HEK293 (cell line): Measurements from ENCODE around the gene LRRC2.

Source experiments
- CTCF ChIA-PET: fragments of 350-600 bp; formaldehyde crosslinking; extraction: SDS; loops from one replicate; lab custom pipeline; 2021; ENCODE audit warnings: antibody characterized with exemption; lab: Yijun Ruan, JAX
- POLR2A ChIA-PET: fragments of 300-600 bp; formaldehyde crosslinking; extraction: SDS; loops from one replicate; lab custom pipeline; 2020; ENCODE audit warnings: antibody characterized with exemption, inconsistent platforms; lab: Yijun Ruan, JAX
- H3K27ac ChIP-seq: fragments of 200-500 bp; sonication (Bioruptor generic); 2 replicates; pipeline ENCODE4 v1.5.1; 2014; ENCODE audit warnings: low read depth, low read length, control low read depth, inconsistent platforms; ENCODE audit errors: extremely low read depth
- H3K36me3 ChIP-seq, 2 experiments: fragments of 200-500 bp in 1 of 2; sonication (Bioruptor generic) in 1 of 2; 1 replicate in 1 of 2; 2 replicates in 1 of 2; pipeline ENCODE4 v1.5.1; 2014 to 2017; ENCODE audit warnings: inconsistent platforms in 2 of 2, low read length in 2 of 2; ENCODE audit not compliant: control insufficient read depth in 2 of 2, insufficient read depth in 1 of 2
- H3K4me1 ChIP-seq: fragments of 200-500 bp; sonication (Bioruptor generic); 2 replicates; pipeline ENCODE4 v1.5.1; 2014; ENCODE audit warnings: mild to moderate bottlenecking, low read length, inconsistent platforms; ENCODE audit not compliant: control insufficient read depth, insufficient read depth
- H3K4me3 ChIP-seq: 2 replicates; pipeline ENCODE4 v1.5.1; 2011; ENCODE audit warnings: low read depth, mild to moderate bottlenecking, control low read depth, low read length, moderate library complexity
- H3K9me3 ChIP-seq: fragments of 200-500 bp; sonication (Bioruptor generic); 2 replicates; pipeline ENCODE4 v1.5.1; 2014; ENCODE audit warnings: low read depth, low read length, inconsistent platforms; ENCODE audit not compliant: control insufficient read depth, insufficient read depth
- BCL11A ChIP-seq: fragments of 450-650 bp; formaldehyde crosslinking; IDR thresholded peaks from 2 replicates; pipeline ENCODE4 v1.5.1; 2016; ENCODE audit warnings: low read depth, missing biosample characterization, missing genetic modification characterization
- EGR2 ChIP-seq: fragments of 450-650 bp; formaldehyde crosslinking; IDR thresholded peaks from 2 replicates; pipeline ENCODE4 v1.5.1; 2016; ENCODE audit warnings: low read depth, missing biosample characterization, missing genetic modification characterization
- GFI1B ChIP-seq: fragments of 450-650 bp; formaldehyde crosslinking; IDR thresholded peaks from 2 replicates; pipeline ENCODE4 v1.5.1; 2016; ENCODE audit warnings: missing biosample characterization, missing genetic modification characterization
- HIC1 ChIP-seq: fragments of 450-650 bp; formaldehyde crosslinking; IDR thresholded peaks from 2 replicates; pipeline ENCODE4 v1.5.1; 2016; ENCODE audit warnings: missing biosample characterization, missing genetic modification characterization
- KLF17 ChIP-seq: fragments of 450-650 bp; formaldehyde crosslinking; IDR thresholded peaks from 2 replicates; pipeline ENCODE4 v1.5.1; 2016; ENCODE audit warnings: missing biosample characterization, missing genetic modification characterization
- KLF8 ChIP-seq: fragments of 450-650 bp; formaldehyde crosslinking; IDR thresholded peaks from 2 replicates; pipeline ENCODE4 v1.5.1; 2016; ENCODE audit warnings: missing biosample characterization, missing genetic modification characterization
- MYNN ChIP-seq: fragments of 450-650 bp; formaldehyde crosslinking; IDR thresholded peaks from 2 replicates; pipeline ENCODE4 v1.5.1; 2016; ENCODE audit warnings: missing biosample characterization, missing genetic modification characterization, borderline replicate concordance
- REST ChIP-seq: fragments of 450-650 bp; formaldehyde crosslinking; IDR thresholded peaks from 2 replicates; pipeline ENCODE4 v1.5.1; 2016; ENCODE audit warnings: missing biosample characterization, missing genetic modification characterization
- ZBTB17 ChIP-seq: fragments of 450-650 bp; formaldehyde crosslinking; IDR thresholded peaks from 2 replicates; pipeline ENCODE4 v1.5.1; 2016; ENCODE audit warnings: missing biosample characterization, missing genetic modification characterization
- ZBTB49 ChIP-seq: fragments of 450-650 bp; formaldehyde crosslinking; IDR thresholded peaks from 2 replicates; pipeline ENCODE4 v1.5.1; 2016; ENCODE audit warnings: missing biosample characterization, missing genetic modification characterization, low read depth
- ZFP3 ChIP-seq: fragments of 450-650 bp; formaldehyde crosslinking; IDR thresholded peaks from 2 replicates; pipeline ENCODE4 v1.5.1; 2016; ENCODE audit warnings: low read depth, missing biosample characterization, missing genetic modification characterization
- ZNF18 ChIP-seq: fragments of 450-650 bp; formaldehyde crosslinking; IDR thresholded peaks from 2 replicates; pipeline ENCODE4 v1.5.1; 2016; ENCODE audit warnings: missing biosample characterization, missing genetic modification characterization
- ZNF24 ChIP-seq: fragments of 450-650 bp; formaldehyde crosslinking; IDR thresholded peaks from 2 replicates; pipeline ENCODE4 v1.5.1; 2016; ENCODE audit warnings: missing biosample characterization, missing genetic modification characterization
- ZNF423 ChIP-seq: fragments of 450-650 bp; formaldehyde crosslinking; IDR thresholded peaks from 2 replicates; pipeline ENCODE4 v1.5.1; 2016; ENCODE audit warnings: missing biosample characterization, missing genetic modification characterization
- ZNF426 ChIP-seq: fragments of 450-650 bp; formaldehyde crosslinking; IDR thresholded peaks from 2 replicates; pipeline ENCODE4 v1.5.1; 2017; ENCODE audit warnings: missing biosample characterization, missing genetic modification characterization, mild to moderate bottlenecking, inconsistent platforms, moderate library complexity
- ZNF501 ChIP-seq: fragments of 450-650 bp; formaldehyde crosslinking; IDR thresholded peaks from 2 replicates; pipeline ENCODE4 v1.5.1; 2016; ENCODE audit warnings: missing biosample characterization, missing genetic modification characterization
- ZNF544 ChIP-seq: fragments of 450-650 bp; formaldehyde crosslinking; IDR thresholded peaks from 2 replicates; pipeline ENCODE4 v1.5.0; 2017; ENCODE audit warnings: missing biosample characterization, missing genetic modification characterization
- ZNF555 ChIP-seq: fragments of 450-650 bp; formaldehyde crosslinking; conservative IDR thresholded peaks from 2 replicates; pipeline ENCODE4 v1.5.1; 2017; ENCODE audit warnings: missing biosample characterization, mild to moderate bottlenecking, missing genetic modification characterization, inconsistent platforms
- ZNF558 ChIP-seq: fragments of 450-650 bp; formaldehyde crosslinking; IDR thresholded peaks from 2 replicates; pipeline ENCODE4 v1.5.1; 2016; ENCODE audit warnings: missing biosample characterization, missing genetic modification characterization
- ZNF561 ChIP-seq: fragments of 450-650 bp; IDR thresholded peaks from 2 replicates; pipeline ENCODE4 v1.5.1; 2018; ENCODE audit warnings: missing biosample characterization, missing genetic modification characterization, borderline replicate concordance
- ZNF658 ChIP-seq: fragments of 450-650 bp; formaldehyde crosslinking; IDR thresholded peaks from 2 replicates; pipeline ENCODE4; 2016; ENCODE audit warnings: missing biosample characterization, missing genetic modification characterization
- ZNF664 ChIP-seq: fragments of 450-650 bp; formaldehyde crosslinking; IDR thresholded peaks from 2 replicates; pipeline ENCODE4 v1.5.1; 2016; ENCODE audit warnings: missing biosample characterization, missing genetic modification characterization

Gene LRRC2

GRCh38 chr3:46612324-46612723 lies 46.2 kb upstream of the LRRC2 start, which contains the start of gene FAM240A:
FAM240A (plus strand) TSS chr3:46612525; CDS start chr3:46612684, 159 bp downstream.
- H3K4me3 ChIP-seq: no peak within 1 kb of the TSS
- no peaks in the 10 kb centered on the region for H3K36me3 ChIP-seq
- POLR2A ChIA-PET: no interaction called here
- no peaks in the 10 kb centered on the region for H3K9me3 ChIP-seq
- H3K27ac ChIP-seq: no peak within 1 kb of the TSS
- TF ChIP-seq GFI1B (tag by site-specific recombination): no peak
- no peak for TF ChIP-seq ZNF18 (tag by site-specific recombination)
- TF ChIP-seq MYNN (tag by site-specific recombination): no peak
- TF ChIP-seq ZNF501 (tag by site-specific recombination): no peak
- TF ChIP-seq KLF17 (tag by site-specific recombination): no peak
- no peak for TF ChIP-seq ZNF426 (tag by site-specific recombination)
- TF ChIP-seq ZNF558 (tag by site-specific recombination): no peak
- no peak for TF ChIP-seq REST (tag by site-specific recombination)
- TF ChIP-seq ZFP3 (tag by site-specific recombination): no peak
- no peak for TF ChIP-seq ZNF658 (tag by site-specific recombination)
- TF ChIP-seq ZNF561 (tag by site-specific recombination): no peak
- TF ChIP-seq ZNF24 (tag by site-specific recombination): no peak
- TF ChIP-seq, all 188 proteins: peak for 0
- H3K4me1 ChIP-seq: no peaks in the 10 kb centered on the region
- CTCF ChIA-PET: no interaction called here

- Histone ChIP-seq H3K27ac (no peak overlapping the region), H3K4me3 (no peak overlapping the region), H3K9me3 (no peaks in the 10 kb centered on the region), H3K36me3 (no peaks in the 10 kb centered on the region), H3K4me1 (no peaks in the 10 kb centered on the region)
- POLR2A ChIA-PET: no interaction called here
- CTCF ChIA-PET: interaction anchor here (0.6 to 0.8 kb wide), 4 partner anchors 22 to 257 kb away, joined by 3 read pairs; no protein-coding TSS in a partner anchor
- TF ChIP-seq KLF8 (tag by site-specific recombination) (no peak), KLF17 (tag by site-specific recombination) (no peak), EGR2 (tag by site-specific recombination) (no peak), BCL11A (no peak), ZNF544 (tag by site-specific recombination) (no peak), ZBTB17 (tag by site-specific recombination) (no peak), HIC1 (tag by site-specific recombination) (no peak), ZNF555 (tag by site-specific recombination) (no peak), ZNF664 (no peak), ZNF426 (tag by site-specific recombination) (no peak), ZBTB49 (tag by site-specific recombination) (no peak), ZNF423 (tag by site-specific recombination) (no peak)
Measured at GRCh38 chr3:46609944-46610722, 44.0 kb upstream of the LRRC2 start.
